Nephron (organoid): ENCODE data around the gene PLD1.

Experiments used
- H3K27ac Mint-ChIP-seq, 3 experiments: 2 replicates each; pipeline ENCODE4 v1.8.0; 2020; ENCODE audit warnings: mixed read lengths in 3 of 3, mild to moderate bottlenecking in 2 of 3, moderate library complexity in 1 of 3
- H3K27me3 Mint-ChIP-seq: 2 replicates; pipeline ENCODE4 v1.8.0; 2021; ENCODE audit warnings: low read depth, mild to moderate bottlenecking, moderate library complexity, mixed read lengths
- H3K36me3 Mint-ChIP-seq: 2 replicates; pipeline ENCODE4 v1.8.0; 2020; ENCODE audit warnings: low read depth, mixed read lengths
- H3K4me1 Mint-ChIP-seq: 2 replicates; pipeline ENCODE4 v1.8.0; 2020; ENCODE audit warnings: mixed read lengths
- H3K4me3 Mint-ChIP-seq, 3 experiments: 2 replicates each; pipeline ENCODE4 v1.8.0; 2020; ENCODE audit warnings: mild to moderate bottlenecking in 3 of 3, mixed read lengths in 3 of 3, moderate library complexity in 2 of 3
- H3K9me3 Mint-ChIP-seq: 2 replicates; pipeline ENCODE4 v1.8.0; 2020; ENCODE audit warnings: mixed read lengths
- CTCF ChIP-seq, 3 experiments: fragments of 200-600 bp; sonication (generic); IDR thresholded peaks; one replicate each; pipeline ENCODE4 v1.5.0; 2021; ENCODE audit warnings: antibody characterized with exemption in 3 of 3; ENCODE audit not compliant: unreplicated experiment in 3 of 3

The PLD1 gene

DNA sequence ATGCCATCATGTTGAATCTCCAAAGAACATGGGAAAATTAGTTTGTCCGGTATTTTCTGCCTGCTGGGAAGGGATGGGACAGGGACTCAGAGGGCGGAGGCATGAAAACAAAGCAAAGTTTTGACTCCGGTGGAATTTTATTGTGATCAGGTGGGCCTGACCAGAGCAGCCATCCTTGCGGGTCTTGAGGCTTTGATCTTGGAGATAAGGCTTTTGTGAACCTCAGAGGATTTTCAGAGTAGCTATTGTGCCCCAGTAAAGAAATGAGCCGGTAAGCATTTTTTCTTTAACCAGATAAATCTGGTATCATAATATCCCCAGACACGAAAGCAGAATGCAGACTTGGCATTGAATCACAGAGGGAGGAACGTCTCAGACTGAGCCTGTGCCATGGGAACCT, 250.7 kb downstream of the PLD1 start:
- H3K27ac Mint-ChIP-seq: no peak overlapping the region
- peaks cover 3% of the 10 kb centered on the region for H3K9me3 Mint-ChIP-seq
- TF ChIP-seq CTCF (IDR thresholded peaks at IDR 0.05; ENCODE audit: unreplicated experiment in 3 of 3): no peak

DNA sequence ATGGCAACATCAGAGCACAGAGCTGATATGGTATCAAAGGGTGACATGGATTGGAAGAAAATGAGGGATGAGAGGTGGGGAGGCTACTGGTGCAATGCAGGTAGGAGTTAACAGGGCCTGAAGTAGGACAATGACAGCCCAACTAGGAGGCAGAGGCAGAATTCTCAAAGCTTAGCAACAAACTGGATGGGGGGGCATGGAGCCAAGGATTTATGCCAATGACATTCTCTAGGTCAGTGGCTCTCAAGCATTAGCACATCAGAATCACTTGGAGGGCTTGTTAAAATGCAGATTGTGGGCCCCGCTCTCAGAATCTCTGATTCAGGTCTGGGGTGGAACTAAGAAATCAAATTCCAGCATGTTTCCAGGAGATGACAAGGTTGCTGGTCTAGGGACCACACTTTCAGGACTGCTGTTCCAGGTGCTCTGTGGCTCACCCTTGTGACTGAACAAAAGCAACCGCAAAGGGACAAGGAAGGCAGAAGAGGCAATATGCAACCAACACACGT, 252.0 kb downstream of the PLD1 start:
- Mint-ChIP-seq H3K27ac (no peak overlapping the region), H3K4me1 (no peaks in the 10 kb centered on the region), H3K36me3 (no peaks in the 10 kb centered on the region), H3K27me3 (no peaks in the 10 kb centered on the region), H3K9me3 (peaks cover 3% of the 10 kb centered on the region), H3K4me3 (no peak overlapping the region)
- TF ChIP-seq CTCF (IDR thresholded peaks at IDR 0.05; ENCODE audit: unreplicated experiment in 3 of 3): no peak

More for the DNA sequence above, 250.7 kb downstream of the PLD1 start:
- Mint-ChIP-seq H3K4me1 (peaks cover 1% of the 10 kb centered on the region), H3K27me3 (peaks cover 3% of the 10 kb centered on the region), H3K4me3 (no peak overlapping the region), H3K36me3 (no peaks in the 10 kb centered on the region)

DNA sequence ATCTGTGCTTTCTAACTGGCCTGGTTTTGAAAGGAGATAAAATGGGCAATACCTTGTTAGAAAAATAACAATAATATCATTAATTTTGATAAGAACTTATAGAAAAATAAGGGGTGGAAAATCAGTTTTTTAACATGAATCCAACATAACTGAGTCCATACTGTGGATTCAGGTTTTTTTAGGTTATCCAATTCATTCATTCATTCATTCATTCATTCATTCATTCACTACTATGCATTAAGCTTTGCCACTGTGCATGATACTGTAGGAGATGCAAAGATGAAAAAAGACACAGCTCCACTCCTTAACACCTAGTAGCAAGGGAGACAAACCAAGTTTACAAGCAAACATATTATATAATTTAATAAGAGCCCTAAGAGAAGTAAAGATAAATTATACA, 253.1 kb downstream of the PLD1 start:
- no peak overlapping the region for H3K4me3 Mint-ChIP-seq
- no peaks in the 10 kb centered on the region for H3K27me3 Mint-ChIP-seq
- no peaks in the 10 kb centered on the region for H3K36me3 Mint-ChIP-seq
- H3K4me1 Mint-ChIP-seq: no peaks in the 10 kb centered on the region
- H3K9me3 Mint-ChIP-seq: peaks cover 3% of the 10 kb centered on the region
- TF ChIP-seq CTCF (IDR thresholded peaks at IDR 0.05; ENCODE audit: unreplicated experiment in 3 of 3): no peak
- H3K27ac Mint-ChIP-seq: no peak overlapping the region

DNA sequence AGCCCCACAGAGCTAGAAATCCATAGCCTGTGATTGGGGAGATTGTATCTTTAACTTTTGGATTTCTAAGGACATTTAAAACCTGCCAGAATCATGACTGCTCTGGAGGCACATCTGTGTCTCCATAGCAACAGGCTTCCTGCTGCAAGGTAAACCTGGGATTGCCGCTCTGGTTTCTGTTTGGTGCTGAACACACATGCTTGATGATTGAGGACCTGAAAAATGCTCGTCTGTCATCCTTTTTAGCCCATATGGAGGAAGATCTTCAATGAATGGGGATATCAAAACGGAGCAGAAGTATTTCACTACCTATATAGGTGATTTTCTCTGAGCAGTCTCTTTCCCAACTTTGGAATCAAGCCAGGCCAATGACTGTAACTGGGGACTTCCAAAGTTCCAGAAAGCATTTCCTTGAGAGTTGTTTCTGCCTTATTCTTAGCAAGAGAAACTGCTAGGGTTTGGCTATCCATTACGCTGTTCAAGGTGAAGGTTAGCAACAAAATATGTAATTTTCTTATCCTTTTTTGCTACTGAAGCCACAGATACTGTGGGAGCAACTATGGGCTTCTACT, 253.6 kb downstream of the PLD1 start:
- H3K4me1 Mint-ChIP-seq: no peaks in the 10 kb centered on the region
- no peaks in the 10 kb centered on the region for H3K36me3 Mint-ChIP-seq
- no peak for TF ChIP-seq CTCF (IDR thresholded peaks at IDR 0.05; ENCODE audit: unreplicated experiment in 3 of 3)
- peaks cover under 1% of the 10 kb centered on the region for H3K9me3 Mint-ChIP-seq
- no peaks in the 10 kb centered on the region for H3K27me3 Mint-ChIP-seq
- no peak overlapping the region for H3K4me3 Mint-ChIP-seq
- no peak overlapping the region for H3K27ac Mint-ChIP-seq

GRCh38 chr3:171556148-171556547, 254.1 kb downstream of the PLD1 start:
- Mint-ChIP-seq H3K4me3 (no peak overlapping the region), H3K4me1 (no peaks in the 10 kb centered on the region), H3K27me3 (no peaks in the 10 kb centered on the region), H3K27ac (no peak overlapping the region), H3K36me3 (no peaks in the 10 kb centered on the region), H3K9me3 (no peaks in the 10 kb centered on the region)
- TF ChIP-seq CTCF (IDR thresholded peaks at IDR 0.05; ENCODE audit: unreplicated experiment in 3 of 3): no peak

DNA sequence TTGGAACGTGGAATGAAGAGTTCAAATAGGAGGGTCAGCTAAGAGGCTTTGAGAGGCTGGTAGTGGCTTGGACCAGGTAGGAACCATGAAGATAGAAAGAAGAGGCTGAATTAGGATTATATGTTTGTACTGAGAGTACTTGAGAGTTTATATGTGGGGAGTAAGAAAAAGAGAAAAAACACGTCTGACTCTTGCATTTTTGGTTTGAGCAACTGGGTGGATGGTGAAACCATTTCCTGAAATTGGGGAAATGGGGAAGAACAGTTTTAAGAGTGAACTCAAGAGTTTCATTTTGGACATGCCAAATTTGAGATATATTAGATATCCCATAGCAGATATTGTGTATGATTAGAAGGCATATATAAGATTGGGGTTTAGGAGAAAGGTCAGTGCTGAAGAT, 257.2 kb downstream of the PLD1 start:
- Mint-ChIP-seq H3K36me3 (no peaks in the 10 kb centered on the region), H3K27me3 (no peaks in the 10 kb centered on the region)

More for the DNA sequence above, 257.2 kb downstream of the PLD1 start:
- peaks cover 11% of the 10 kb centered on the region for H3K4me1 Mint-ChIP-seq
- H3K27ac Mint-ChIP-seq: no peak overlapping the region
- no peaks in the 10 kb centered on the region for H3K9me3 Mint-ChIP-seq
- no peak overlapping the region for H3K4me3 Mint-ChIP-seq
- no peak for TF ChIP-seq CTCF (IDR thresholded peaks at IDR 0.05; ENCODE audit: unreplicated experiment in 3 of 3)
